ENCODE data around the gene RTN4R. TPM values are rescaled to one million over a fixed set of nuclear protein-coding genes. Genes with fewer than 3 reads are reported as not detected.
A peak's percentile ranks its signal among the peaks of the same experiment; 100 is the strongest.

The RTN4R gene
- total and polyA plus RNA-seq, 2 donors (not counting 1 experiment from before 2014, with no cell fraction given) = 0.42 to 0.79 TPM

DNA sequence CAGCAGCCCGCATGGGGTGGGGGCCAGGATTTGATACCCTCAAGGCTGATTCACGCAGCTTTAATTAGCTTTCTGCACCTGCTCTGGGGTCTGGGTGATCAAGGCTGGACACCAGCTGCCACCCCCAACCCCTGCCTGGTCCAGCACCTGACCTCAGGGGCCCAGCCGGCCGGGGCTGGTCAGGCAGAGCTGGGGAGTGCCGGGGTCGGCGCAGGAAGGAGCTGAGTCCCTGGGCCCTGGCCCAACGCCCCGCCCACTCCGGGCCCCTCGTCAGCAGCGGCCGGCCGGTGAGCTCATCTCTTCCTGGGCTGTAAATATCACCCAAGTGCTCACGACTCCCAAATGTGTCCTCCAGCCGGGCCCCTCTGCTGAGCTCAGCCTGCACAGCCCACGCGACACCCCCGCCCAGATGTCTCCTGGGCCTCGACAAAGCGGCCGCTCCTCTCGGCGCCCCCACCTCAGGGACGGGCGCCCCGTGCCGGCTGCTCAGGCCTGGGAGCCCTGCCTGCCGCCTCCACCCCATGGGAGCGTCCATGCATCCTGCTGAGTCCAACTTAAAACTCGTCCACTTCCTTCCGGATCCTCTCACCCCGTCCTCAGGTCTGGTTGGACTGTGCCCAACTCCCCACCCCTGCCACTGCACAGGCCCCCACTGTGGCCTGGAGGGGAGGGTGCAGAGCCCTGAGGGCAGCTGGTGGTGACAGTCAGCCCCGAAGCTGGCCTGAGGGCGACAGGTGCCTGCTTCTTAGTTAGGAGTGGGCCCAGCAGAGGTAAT lies 29.0 kb downstream of the RTN4R start:
- Histone ChIP-seq H3K4me2 (replicated peaks; ENCODE audit: low read depth, low read length, poor library complexity, severe bottlenecking) (peak overlapping the region; percentile 60), H3K79me2 (ENCODE audit: control insufficient read depth, insufficient read depth, low read length) (no peaks in the 10 kb centered on the region), H4K20me1 (ENCODE audit: control insufficient read depth, insufficient read depth, low read length, poor library complexity, severe bottlenecking) (no peaks in the 10 kb centered on the region), H3K27me3 (replicated peaks in 1 of 4; ENCODE audit: control extremely low read depth in 1 of 4, control insufficient read depth in 3 of 4, insufficient read depth in 4 of 4, low read length in 3 of 4) (peaks cover 0 to 2% (median 0%) of the 10 kb centered on the region in 4 experiments), H3K4me1 (ENCODE audit: control insufficient read depth in 2 of 2, insufficient read depth in 2 of 2, low read length in 2 of 2) (peaks cover 28 to 41% of the 10 kb centered on the region in 2 donors), H3K27ac (ENCODE audit: low read length in 2 of 2) (peak overlapping the region in 1 of 2 donors; percentile 40), H3K9me3 (ENCODE audit: control extremely low read depth in 1 of 3, control insufficient read depth in 2 of 3, insufficient read depth in 1 of 3, low read length in 2 of 3) (no peaks in the 10 kb centered on the region), H3K4me3 (ENCODE audit: control extremely low read depth in 1 of 5, extremely low read depth in 1 of 5, insufficient read depth in 1 of 5, low read depth in 2 of 5, low read length in 4 of 5) (no peak overlapping the region), H3K9ac (ENCODE audit: low read length) (no peak overlapping the region), H3K36me3 (replicated peaks in 1 of 2; ENCODE audit: control extremely low read depth in 1 of 2, control insufficient read depth in 1 of 2, extremely low read depth in 1 of 2, insufficient read depth in 2 of 2, low read length in 1 of 2) (no peaks in the 10 kb centered on the region), H2AFZ (ENCODE audit: insufficient read depth, low read depth, low read length, poor library complexity, severe bottlenecking) (peak overlapping the region; percentile 84)
- no peaks in the 10 kb centered on the region for H3K27me3 Mint-ChIP-seq
- no peaks in the 10 kb centered on the region for H3K9me3 Mint-ChIP-seq (ENCODE audit: insufficient read depth)
- H3K4me3 Mint-ChIP-seq = no peak overlapping the region
- WGBS (ENCODE audit: insufficient coverage) = 44% methylated on average over 35 of the region's 35 CpGs
- intact Hi-C loops (cut with micrococcal nuclease) = no loop called here
- H3K27ac Mint-ChIP-seq = peak overlapping the region; percentile 67
- ATAC-seq (ENCODE audit: low read depth) (no peak), DNase-seq (no peak)
- ChIA-PET CTCF (interaction anchor here (1.0 to 2.8 kb wide), 5 partner anchors 8 to 269 kb away, joined by 3 to 19 read pairs (median 5); no protein-coding TSS in a partner anchor), POLR2A (no interaction called here)
- no peak for TF ChIP-seq EZH2 (IDR thresholded peaks at IDR 0.05; ENCODE audit: borderline replicate concordance, insufficient read depth, low read depth, low read length, poor library complexity, severe bottlenecking)
- TF ChIP-seq, protein P1, sequence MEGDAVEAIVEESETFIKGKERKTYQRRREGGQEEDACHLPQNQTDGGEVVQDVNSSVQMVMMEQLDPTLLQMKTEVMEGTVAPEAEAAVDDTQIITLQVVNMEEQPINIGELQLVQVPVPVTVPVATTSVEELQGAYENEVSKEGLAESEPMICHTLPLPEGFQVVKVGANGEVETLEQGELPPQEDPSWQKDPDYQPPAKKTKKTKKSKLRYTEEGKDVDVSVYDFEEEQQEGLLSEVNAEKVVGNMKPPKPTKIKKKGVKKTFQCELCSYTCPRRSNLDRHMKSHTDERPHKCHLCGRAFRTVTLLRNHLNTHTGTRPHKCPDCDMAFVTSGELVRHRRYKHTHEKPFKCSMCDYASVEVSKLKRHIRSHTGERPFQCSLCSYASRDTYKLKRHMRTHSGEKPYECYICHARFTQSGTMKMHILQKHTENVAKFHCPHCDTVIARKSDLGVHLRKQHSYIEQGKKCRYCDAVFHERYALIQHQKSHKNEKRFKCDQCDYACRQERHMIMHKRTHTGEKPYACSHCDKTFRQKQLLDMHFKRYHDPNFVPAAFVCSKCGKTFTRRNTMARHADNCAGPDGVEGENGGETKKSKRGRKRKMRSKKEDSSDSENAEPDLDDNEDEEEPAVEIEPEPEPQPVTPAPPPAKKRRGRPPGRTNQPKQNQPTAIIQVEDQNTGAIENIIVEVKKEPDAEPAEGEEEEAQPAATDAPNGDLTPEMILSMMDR (IDR thresholded peaks at IDR 0.05) = no peak
- H3K4me1 Mint-ChIP-seq = peaks cover 26% of the 10 kb centered on the region

- peak; percentile 69 for DNase-seq
- Mint-ChIP-seq H3K4me3 (peak overlapping the region; percentile 39), H3K9me3 (ENCODE audit: insufficient read depth) (no peaks in the 10 kb centered on the region), H3K4me1 (peaks cover 21% of the 10 kb centered on the region), H3K27ac (peak overlapping the region; percentile 67), H3K27me3 (no peaks in the 10 kb centered on the region)
- Histone ChIP-seq H3K4me1 (ENCODE audit: control insufficient read depth in 2 of 2, insufficient read depth in 2 of 2, low read length in 2 of 2) (peaks cover 22 to 36% of the 10 kb centered on the region in 2 donors), H3K4me2 (replicated peaks; ENCODE audit: low read depth, low read length, poor library complexity, severe bottlenecking) (peak overlapping the region; percentile 60), H3K27ac (ENCODE audit: low read length in 2 of 2) (peak overlapping the region in 1 of 2 donors; percentile 40), H3K79me2 (ENCODE audit: control insufficient read depth, insufficient read depth, low read length) (no peaks in the 10 kb centered on the region), H3K36me3 (replicated peaks in 1 of 2; ENCODE audit: control extremely low read depth in 1 of 2, control insufficient read depth in 1 of 2, extremely low read depth in 1 of 2, insufficient read depth in 2 of 2, low read length in 1 of 2) (no peaks in the 10 kb centered on the region), H3K9me3 (ENCODE audit: control extremely low read depth in 1 of 3, control insufficient read depth in 2 of 3, insufficient read depth in 1 of 3, low read length in 2 of 3) (no peaks in the 10 kb centered on the region), H2AFZ (ENCODE audit: insufficient read depth, low read depth, low read length, poor library complexity, severe bottlenecking) (peak overlapping the region; percentile 84), H3K9ac (ENCODE audit: low read length) (peak overlapping the region; percentile 17), H3K4me3 (ENCODE audit: control extremely low read depth in 1 of 5, extremely low read depth in 1 of 5, insufficient read depth in 1 of 5, low read depth in 2 of 5, low read length in 4 of 5) (peak overlapping the region in 1 of 5 experiments; percentile 25), H3K27me3 (replicated peaks in 1 of 4; ENCODE audit: control extremely low read depth in 1 of 4, control insufficient read depth in 3 of 4, insufficient read depth in 4 of 4, low read length in 3 of 4) (peaks cover 0 to 2% (median 0%) of the 10 kb centered on the region in 4 experiments), H4K20me1 (ENCODE audit: control insufficient read depth, insufficient read depth, low read length, poor library complexity, severe bottlenecking) (no peaks in the 10 kb centered on the region)
- TF ChIP-seq, protein P1 (IDR thresholded peaks at IDR 0.05) = peak; percentile 53
- TF ChIP-seq EZH2 (IDR thresholded peaks at IDR 0.05; ENCODE audit: borderline replicate concordance, insufficient read depth, low read depth, low read length, poor library complexity, severe bottlenecking) = no peak
- WGBS (ENCODE audit: insufficient coverage) = 3% methylated on average over 5 of the region's 6 CpGs
- intact Hi-C loops (cut with micrococcal nuclease) = no loop called here
- CTCF ChIA-PET = interaction anchor here (1.1 to 2.8 kb wide), 5 partner anchors 9 to 268 kb away, joined by 3 to 19 read pairs (median 5); no protein-coding TSS in a partner anchor
- POLR2A ChIA-PET = no interaction called here
- ATAC-seq (ENCODE audit: low read depth) = peak; percentile 85
Measured at GRCh38 chr22:20238536-20238900, 29.6 kb downstream of the RTN4R start.
